SJSA1 (cell line): ENCODE measurements around the gene ZNF134. TPM values are rescaled to one million over a fixed set of nuclear protein-coding genes. Genes with fewer than 3 reads are reported as not detected.

Experiments used
- DNase-seq, 2 experiments: peaks; one replicate each; pipeline ENCODE4 v3.0.0-alpha.2; 2015 to 2020; ENCODE audit warnings: low spot score in 2 of 2, low read depth in 1 of 2
- H3K27ac ChIP-seq: fragments of 250-450 bp; sonication (Bioruptor Pico); 2 replicates; pipeline ENCODE4 v1.5.1; 2020; ENCODE audit warnings: mild to moderate bottlenecking, moderate library complexity
- H3K27me3 ChIP-seq: fragments of 250-450 bp; sonication (Bioruptor Pico); replicated peaks from 2 replicates; pipeline ENCODE4 v1.5.1; 2020; ENCODE audit warnings: mild to moderate bottlenecking, moderate library complexity
- H3K36me3 ChIP-seq: fragments of 250-450 bp; sonication (Bioruptor Pico); 2 replicates; pipeline ENCODE4 v1.5.1; 2020; ENCODE audit warnings: mild to moderate bottlenecking
- H3K4me1 ChIP-seq: fragments of 250-450 bp; sonication (Bioruptor Pico); replicated peaks from 2 replicates; pipeline ENCODE4 v1.6.1; 2021; ENCODE audit warnings: mild to moderate bottlenecking
- H3K4me3 ChIP-seq: fragments of 250-450 bp; sonication (Bioruptor Pico); 2 replicates; pipeline ENCODE4 v1.5.1; 2020; ENCODE audit warnings: mild to moderate bottlenecking
- H3K9me3 ChIP-seq: fragments of 250-450 bp; sonication (Bioruptor Pico); replicated peaks from 2 replicates; pipeline ENCODE4 v1.5.1; 2020; ENCODE audit warnings: mild to moderate bottlenecking
- total RNA-seq: library from RNA; depleted of rRNA; stranded (reverse); fragments of >200 nt; shearing (Covaris generic); gene quantifications from 2 replicates; pipeline ENCODE4 v1.2.3, GENCODE V29; 2014

ZNF134 gene
- total RNA-seq, 1 experiment from 2014 or later = 25.0 TPM

- Histone ChIP-seq H3K9me3 (peaks cover 4% of the 10 kb centered on the region; the same call in 1 of the 2 replicates), H3K36me3 (peaks cover 65% of the 10 kb centered on the region), H3K4me1 (no peaks in the 10 kb centered on the region), H3K27ac (no peak overlapping the region), H3K27me3 (no peaks in the 10 kb centered on the region), H3K4me3 (no peak overlapping the region)
- no peak for DNase-seq
Observed at GRCh38 chr19:57606931-57607330, 7.1 kb upstream of the ZNF134 start.

GRCh38 chr19:57611113-57611512, 2.9 kb upstream of the ZNF134 start:
- no peak for DNase-seq
- no peak overlapping the region for H3K27ac ChIP-seq
- H3K36me3 ChIP-seq = peaks cover 42% of the 10 kb centered on the region
- H3K4me1 ChIP-seq = peaks cover 7% of the 10 kb centered on the region
- H3K27me3 ChIP-seq = no peaks in the 10 kb centered on the region
- peaks cover 23% of the 10 kb centered on the region for H3K9me3 ChIP-seq
- no peak overlapping the region for H3K4me3 ChIP-seq

GRCh38 chr19:57615346-57615745, 1.3 kb downstream of the ZNF134 start:
- no peak for DNase-seq
- Histone ChIP-seq H3K9me3 (peaks cover 50% of the 10 kb centered on the region), H3K27me3 (no peaks in the 10 kb centered on the region), H3K36me3 (peaks cover 61% of the 10 kb centered on the region), H3K4me3 (peak overlapping the region; percentile 94), H3K27ac (no peak overlapping the region), H3K4me1 (peaks cover 7% of the 10 kb centered on the region)

DNA sequence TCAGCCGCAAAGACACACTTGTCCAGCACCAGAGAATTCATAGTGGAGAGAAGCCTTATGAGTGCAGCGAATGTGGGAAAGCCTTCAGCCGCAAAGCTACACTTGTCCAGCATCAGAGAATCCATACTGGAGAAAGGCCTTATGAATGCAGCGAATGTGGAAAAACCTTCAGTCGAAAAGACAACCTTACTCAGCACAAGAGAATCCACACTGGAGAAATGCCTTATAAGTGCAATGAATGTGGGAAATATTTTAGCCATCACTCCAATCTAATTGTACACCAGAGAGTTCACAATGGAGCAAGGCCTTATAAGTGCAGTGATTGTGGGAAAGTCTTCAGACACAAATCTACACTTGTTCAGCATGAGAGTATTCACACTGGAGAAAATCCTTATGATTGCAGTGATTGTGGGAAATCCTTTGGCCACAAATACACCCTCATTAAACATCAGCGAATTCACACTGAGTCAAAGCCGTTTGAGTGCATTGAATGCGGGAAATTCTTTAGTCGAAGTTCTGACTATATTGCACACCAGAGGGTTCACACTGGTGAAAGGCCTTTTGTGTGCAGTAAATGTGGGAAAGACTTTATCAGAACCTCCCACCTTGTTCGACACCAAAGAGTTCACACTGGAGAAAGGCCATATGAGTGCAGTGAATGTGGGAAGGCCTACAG, 6.8 kb downstream of the ZNF134 start:
- Histone ChIP-seq H3K4me3 (no peak overlapping the region), H3K9me3 (peaks cover 71% of the 10 kb centered on the region), H3K4me1 (no peaks in the 10 kb centered on the region), H3K27ac (no peak overlapping the region), H3K36me3 (peaks cover 94% of the 10 kb centered on the region), H3K27me3 (no peaks in the 10 kb centered on the region)
- peak in 1 of 2 experiments; percentile 20 for DNase-seq

DNA sequence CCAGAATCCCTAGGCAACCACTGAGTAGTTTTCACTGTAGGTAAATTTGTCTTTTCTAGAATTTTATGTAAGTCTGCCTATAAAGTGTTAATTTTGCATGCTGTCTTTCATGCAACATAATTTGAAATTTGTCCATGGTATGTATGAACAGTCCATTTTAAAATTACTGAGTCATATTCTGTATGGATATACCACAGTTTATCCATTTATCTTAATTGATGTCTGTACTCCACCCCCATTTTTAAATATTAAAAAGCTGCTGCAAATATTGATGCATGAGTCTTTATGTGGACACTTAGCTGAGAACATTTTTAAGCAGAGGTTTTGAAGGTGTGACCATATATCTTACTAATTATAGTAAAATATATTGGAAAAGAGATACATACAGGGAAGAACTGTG, 9.0 kb downstream of the ZNF134 start:
- DNase-seq = no peak
- H3K27ac ChIP-seq = no peak overlapping the region
- peaks cover 53% of the 10 kb centered on the region for H3K9me3 ChIP-seq
- H3K27me3 ChIP-seq = no peaks in the 10 kb centered on the region
- H3K4me3 ChIP-seq = no peak overlapping the region
- no peaks in the 10 kb centered on the region for H3K4me1 ChIP-seq
- peaks cover 71% of the 10 kb centered on the region for H3K36me3 ChIP-seq

DNA sequence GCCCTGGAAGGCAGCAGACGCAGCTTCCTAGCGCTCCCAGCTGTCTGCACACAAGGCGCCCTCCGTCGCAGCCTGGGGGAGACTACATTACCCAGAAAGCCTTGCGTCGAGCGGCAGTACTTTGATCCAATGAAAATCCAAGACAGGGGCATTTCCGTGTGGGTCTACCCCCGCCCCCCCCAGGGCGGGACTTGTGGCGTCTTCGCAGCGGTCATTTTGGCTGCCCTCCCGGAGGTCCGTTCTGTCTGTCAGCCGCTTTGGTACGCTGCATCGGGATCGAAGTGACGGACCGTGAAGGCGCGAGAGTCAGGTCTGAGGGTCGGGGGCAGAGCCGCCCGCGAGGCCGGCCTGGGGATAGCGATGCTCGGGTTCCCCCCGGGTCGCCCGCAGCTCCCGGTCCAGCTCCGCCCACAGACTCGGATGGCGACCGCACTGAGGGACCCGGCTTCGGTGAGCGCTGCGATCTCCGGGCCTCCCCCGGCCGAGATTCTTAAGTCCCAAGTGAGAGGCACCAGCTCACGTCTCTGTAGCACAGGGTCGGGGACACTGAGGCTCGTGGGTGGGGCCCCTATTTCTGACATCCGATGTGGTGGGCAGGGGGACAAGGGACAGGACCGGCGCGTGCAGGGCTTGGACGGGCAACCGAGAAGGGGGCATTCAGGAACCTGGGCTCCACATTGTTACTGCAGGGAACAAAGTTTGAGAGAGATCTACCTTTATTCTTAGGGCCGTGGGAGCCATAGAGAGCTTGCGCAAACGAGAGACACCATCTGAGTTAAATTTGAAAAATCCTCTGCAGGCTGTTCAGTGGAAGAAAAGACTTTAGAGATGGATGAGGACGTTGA, 19.2 kb downstream of the ZNF134 start, which contains the start of gene ZNF211:
TSS of gene ZNF211 (plus strand) at position 182 of the 845 bp plus-strand sequence. CDS start at position 361, 179 bp downstream.
- Histone ChIP-seq H3K4me1 (0 out of 2 replicates have a peak, but pooled peaks cover 6% of the 10 kb centered on the region), H3K27me3 (no peaks in the 10 kb centered on the region), H3K36me3 (peaks cover 51% of the 10 kb centered on the region), H3K27ac (no peak within 1 kb of the TSS), H3K9me3 (peaks cover 10% of the 10 kb centered on the region), H3K4me3 (peak within 1 kb of the TSS; percentile 84)
- DNase-seq = peak; percentile 91

- 0 out of 2 replicates have a peak, but pooled peaks cover 6% of the 10 kb centered on the region for H3K4me1 ChIP-seq
- peaks cover 15% of the 10 kb centered on the region for H3K9me3 ChIP-seq
- H3K4me3 ChIP-seq = peak overlapping the region; percentile 84
- H3K36me3 ChIP-seq = peaks cover 56% of the 10 kb centered on the region
- no peak for DNase-seq
- no peak overlapping the region for H3K27ac ChIP-seq
- H3K27me3 ChIP-seq = no peaks in the 10 kb centered on the region
Observed at GRCh38 chr19:57633832-57634131, 19.7 kb downstream of the ZNF134 start.

DNA sequence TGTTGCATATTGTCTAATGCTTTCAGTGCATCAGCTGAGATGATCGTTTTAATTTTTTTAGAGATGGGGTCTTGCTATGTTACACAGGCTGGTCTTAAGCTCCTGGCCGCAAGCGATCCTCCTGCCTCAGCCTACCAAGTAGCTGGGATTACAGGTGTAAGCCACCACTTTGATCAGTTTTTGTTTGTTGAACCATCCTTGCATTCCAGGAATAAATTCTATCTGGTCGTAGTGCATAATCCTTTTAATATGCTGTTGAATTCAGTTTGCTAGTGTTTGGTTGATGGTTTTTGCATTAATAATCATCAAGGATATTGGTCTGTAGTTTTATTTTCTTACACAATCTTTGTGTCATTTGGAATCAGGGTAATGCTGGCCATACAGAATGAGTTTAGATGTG, 23.3 kb downstream of the ZNF134 start:
- Histone ChIP-seq H3K27ac (no peak overlapping the region), H3K27me3 (no peaks in the 10 kb centered on the region), H3K9me3 (peaks cover 42% of the 10 kb centered on the region), H3K4me1 (0 out of 2 replicates have a peak, but pooled peaks cover 6% of the 10 kb centered on the region), H3K36me3 (peaks cover 80% of the 10 kb centered on the region), H3K4me3 (no peak overlapping the region)
- no peak for DNase-seq

- Histone ChIP-seq H3K27me3 (no peaks in the 10 kb centered on the region), H3K4me1 (no peaks in the 10 kb centered on the region), H3K9me3 (peaks cover 43% of the 10 kb centered on the region), H3K36me3 (peaks cover 62% of the 10 kb centered on the region), H3K27ac (no peak overlapping the region), H3K4me3 (no peak overlapping the region)
- no peak for DNase-seq
Observed at GRCh38 chr19:57641715-57642234, 27.7 kb downstream of the ZNF134 start.

DNA sequence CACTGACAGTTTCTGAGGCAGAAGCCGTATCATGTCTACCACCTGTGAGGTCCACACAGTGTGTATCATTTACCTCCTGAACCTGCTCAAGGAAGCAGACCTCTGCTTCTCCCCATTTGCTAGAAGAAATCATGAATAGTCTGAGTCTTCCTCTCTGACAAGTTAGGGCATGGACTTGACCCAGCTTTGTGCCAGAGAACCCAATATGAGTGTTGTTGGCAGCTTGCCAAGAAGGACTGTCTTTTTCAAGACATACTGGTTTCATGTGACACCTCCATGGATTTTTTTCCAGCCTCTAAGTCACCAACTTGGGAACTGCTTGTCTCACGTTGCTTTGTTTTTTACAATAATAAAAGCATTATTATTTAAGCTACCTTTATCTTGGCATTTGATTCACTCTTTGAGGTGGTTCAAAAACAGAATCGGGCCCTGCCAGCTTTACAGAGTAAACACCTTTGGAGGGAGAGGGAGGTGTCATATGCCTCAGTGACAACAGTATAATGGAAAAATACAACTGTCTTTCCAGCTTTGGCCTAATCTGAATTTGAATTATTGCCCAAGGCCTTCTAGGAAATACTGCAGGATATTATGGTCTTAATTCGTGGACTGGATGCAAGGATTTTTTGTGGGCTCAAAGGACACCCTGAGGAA, 28.5 kb downstream of the ZNF134 start:
- no peaks in the 10 kb centered on the region for H3K4me1 ChIP-seq
- no peak for DNase-seq
- H3K4me3 ChIP-seq = no peak overlapping the region
- peaks cover 56% of the 10 kb centered on the region for H3K36me3 ChIP-seq
- peaks cover 40% of the 10 kb centered on the region for H3K9me3 ChIP-seq
- no peaks in the 10 kb centered on the region for H3K27me3 ChIP-seq
- no peak overlapping the region for H3K27ac ChIP-seq

GRCh38 chr19:57643734-57644133, 29.7 kb downstream of the ZNF134 start:
- no peak overlapping the region for H3K27ac ChIP-seq
- H3K36me3 ChIP-seq = peaks cover 46% of the 10 kb centered on the region
- no peaks in the 10 kb centered on the region for H3K4me1 ChIP-seq
- no peak overlapping the region for H3K4me3 ChIP-seq
- no peaks in the 10 kb centered on the region for H3K27me3 ChIP-seq
- DNase-seq = no peak
- H3K9me3 ChIP-seq = peaks cover 34% of the 10 kb centered on the region

GRCh38 chr19:57648331-57649003, 34.4 kb downstream of the ZNF134 start:
- Histone ChIP-seq H3K27me3 (no peaks in the 10 kb centered on the region), H3K9me3 (peaks cover 3% of the 10 kb centered on the region; the same call in 1 of the 2 replicates), H3K27ac (no peak overlapping the region), H3K4me3 (no peak overlapping the region), H3K36me3 (peaks cover 2% of the 10 kb centered on the region), H3K4me1 (no peaks in the 10 kb centered on the region)
- DNase-seq = no peak

DNA sequence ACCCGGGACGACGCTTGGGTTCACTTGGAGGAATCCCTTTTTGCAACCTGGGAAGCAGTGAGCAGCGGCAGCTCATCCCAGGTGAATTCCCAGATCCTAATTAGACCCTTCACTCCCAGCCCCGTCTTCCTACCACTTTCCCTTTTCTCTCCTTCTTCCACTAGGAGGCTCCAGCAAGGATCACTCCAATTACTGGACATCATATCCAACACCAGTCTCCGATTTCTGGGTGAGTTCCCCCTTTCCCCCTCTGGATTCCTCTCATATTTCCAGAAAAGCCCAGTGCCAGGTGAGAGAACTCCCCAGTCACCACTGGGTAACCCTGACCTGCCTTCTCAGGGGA, 37.6 kb downstream of the ZNF134 start:
- Histone ChIP-seq H3K36me3 (no peaks in the 10 kb centered on the region), H3K27ac (no peak overlapping the region), H3K27me3 (no peaks in the 10 kb centered on the region), H3K4me1 (no peaks in the 10 kb centered on the region), H3K9me3 (no peaks in the 10 kb centered on the region; the same call in 1 of the 2 replicates), H3K4me3 (no peak overlapping the region)
- no peak for DNase-seq
